ENCODE results near the gene ADAP1.
"Not testable (repeated sequence)": the region's sequence is repeated elsewhere in the genome, so short reads cannot be mapped to it uniquely, and the experiment has no call there.

ADAP1 gene

GRCh38 chr7:959271-959670 lies 4.8 kb upstream of the ADAP1 start:
- DNase-seq (ENCODE audit: low read depth in 2 of 2): no peak

GRCh38 chr7:958221-959200 lies 4.0 kb upstream of the ADAP1 start:
- DNase-seq (ENCODE audit: low read depth in 2 of 2): no peak

- no peak for DNase-seq (ENCODE audit: low read depth in 2 of 2)
Observed at GRCh38 chr7:957418-958220, 3.1 kb upstream of the ADAP1 start.

- no peak for DNase-seq (ENCODE audit: low read depth in 2 of 2)
Observed at GRCh38 chr7:956031-956430, 1.6 kb upstream of the ADAP1 start.

GRCh38 chr7:953547-954327 lies 743 bp downstream of the ADAP1 start:
- DNase-seq (ENCODE audit: low read depth in 2 of 2): no peak

- no peak for DNase-seq (ENCODE audit: low read depth in 2 of 2)
Observed at GRCh38 chr7:952548-953441, 1.7 kb downstream of the ADAP1 start.

GRCh38 chr7:951881-952547 lies 2.5 kb downstream of the ADAP1 start:
- no peak for DNase-seq (ENCODE audit: low read depth in 2 of 2)

GRCh38 chr7:949021-949934 lies 5.2 kb downstream of the ADAP1 start:
- no peak for DNase-seq (ENCODE audit: low read depth in 2 of 2)

- DNase-seq (ENCODE audit: low read depth in 2 of 2): no peak
Observed at GRCh38 chr7:947391-948210, 6.9 kb downstream of the ADAP1 start.

- DNase-seq (ENCODE audit: low read depth in 2 of 2): no peak
Observed at GRCh38 chr7:946256-946996, 8.1 kb downstream of the ADAP1 start.

- no peak for DNase-seq (ENCODE audit: low read depth in 2 of 2)
Observed at GRCh38 chr7:945556-946255, 8.8 kb downstream of the ADAP1 start.

- DNase-seq (ENCODE audit: low read depth in 2 of 2): no peak
Observed at GRCh38 chr7:945147-945555, 9.3 kb downstream of the ADAP1 start.

- no peak for DNase-seq (ENCODE audit: low read depth in 2 of 2)
Observed at GRCh38 chr7:944744-945143, 9.7 kb downstream of the ADAP1 start.

GRCh38 chr7:943793-944192 lies 10.7 kb downstream of the ADAP1 start:
- not testable (repeated sequence) for DNase-seq (ENCODE audit: low read depth in 2 of 2)

GRCh38 chr7:940599-941408 lies 13.7 kb downstream of the ADAP1 start:
- DNase-seq (ENCODE audit: low read depth in 2 of 2): no peak

GRCh38 chr7:939843-940242 lies 14.6 kb downstream of the ADAP1 start:
- DNase-seq (ENCODE audit: low read depth in 2 of 2): no peak

Measured in stimulated activated CD8-positive, alpha-beta memory T cell treated with anti-CD3 and anti-CD28 coated beads, Interleukin-7, amount 100 ng/mL, for 1 hour (primary cell).